Endothelial cell of umbilical vein (primary cell): ENCODE results near the gene PEX16. TPM values are rescaled to one million over a fixed set of nuclear protein-coding genes. Genes with fewer than 3 reads are reported as not detected.
A peak's percentile ranks its signal among the peaks of the same experiment; 100 is the strongest.

Experiments used
- BruUV-seq: library from RNA; stranded (reverse); fragments of 400-500 nt; replicated peaks from 2 replicates; lab custom pipeline; 2021; lab: Mats Ljungman, UMichigan
- CTCF ChIA-PET: fragments of 300-600, 350-600 bp; sonication (Branson Sonifier 250); formaldehyde crosslinking; loops from one replicate; lab custom pipeline; 2021; ENCODE audit warnings: antibody characterized with exemption, inconsistent platforms; lab: Charles Lee
- POLR2A ChIA-PET: fragments of 300-600, 350-600 bp; sonication (Branson Sonifier 250); formaldehyde crosslinking; loops from one replicate; lab custom pipeline; 2021; ENCODE audit warnings: antibody characterized with exemption, inconsistent platforms; lab: Charles Lee
- DNase-seq: peaks from one replicate; pipeline ENCODE4 v3.0.0-alpha.2; 2011; ENCODE audit warnings: low read depth, low spot score
- FAIRE-seq: peaks from 2 replicates; lab custom pipeline; 2011; peaks lifted over from hg19 to GRCh38; lab: Jason Lieb, UNC
- H2AFZ ChIP-seq: 2 replicates; pipeline ENCODE4 v1.6.0; 2012; ENCODE audit warnings: low read depth, low read length, control low read depth, inconsistent platforms
- H3K27ac ChIP-seq: 2 replicates; pipeline ENCODE4 v1.5.1; 2011; ENCODE audit warnings: low read depth, mild to moderate bottlenecking, control low read depth, low read length, moderate library complexity; ENCODE audit not compliant: insufficient read depth
- H3K27me3 ChIP-seq, 2 experiments: 2 replicates each; pipeline versions ENCODE4 v1.6.0 to v1.6.1; 2011; ENCODE audit warnings: low read length in 2 of 2, mixed read lengths in 1 of 2; ENCODE audit not compliant: control insufficient read depth in 2 of 2, insufficient read depth in 2 of 2
- H3K36me3 ChIP-seq, 2 experiments: 2 replicates in 1 of 2; 3 replicates in 1 of 2; pipeline ENCODE4 v1.5.1; 2011; ENCODE audit warnings: low read length in 2 of 2, mild to moderate bottlenecking in 1 of 2, moderate library complexity in 1 of 2; ENCODE audit not compliant: control insufficient read depth in 2 of 2, insufficient read depth in 2 of 2; ENCODE audit errors: extremely low read depth in 1 of 2
- H3K4me1 ChIP-seq: 3 replicates; pipeline ENCODE4 v1.5.1; 2011; ENCODE audit warnings: mild to moderate bottlenecking, low read length; ENCODE audit not compliant: control insufficient read depth, insufficient read depth; ENCODE audit errors: extremely low read depth
- H3K4me2 ChIP-seq: 2 replicates; pipeline ENCODE4 v1.6.1; 2011; ENCODE audit warnings: low read length, control low read depth, mixed read lengths; ENCODE audit not compliant: insufficient read depth
- H3K4me3 ChIP-seq, 3 experiments: fragments of 200-600 bp in 1 of 3; sonication (generic), shearing (Covaris generic) in 1 of 3; replicated peaks in 1 of 3; 2 replicates each; pipeline ENCODE4 v1.5.1; 2011 to 2016; ENCODE audit warnings: control low read depth in 3 of 3, low read length in 3 of 3, mild to moderate bottlenecking in 2 of 3, inconsistent platforms in 1 of 3, low read depth in 1 of 3, moderate library complexity in 1 of 3; ENCODE audit not compliant: insufficient read depth in 1 of 3
- H3K79me2 ChIP-seq: 2 replicates; pipeline ENCODE4 v1.6.0; 2012; ENCODE audit warnings: low read length, inconsistent platforms; ENCODE audit not compliant: control insufficient read depth, insufficient read depth
- H3K9ac ChIP-seq: replicated peaks from 2 replicates; pipeline ENCODE3; 2011; ENCODE audit warnings: low read length, control low read depth; ENCODE audit not compliant: insufficient read depth; ENCODE audit errors: extremely low read depth
- H3K9me1 ChIP-seq: replicated peaks from 3 replicates; pipeline ENCODE4 v1.6.0; 2011; ENCODE audit warnings: mild to moderate bottlenecking, low read length; ENCODE audit not compliant: control insufficient read depth, insufficient read depth; ENCODE audit errors: extremely low read depth
- H3K9me3 ChIP-seq: replicated peaks from 2 replicates; pipeline ENCODE4 v1.5.1; 2012; ENCODE audit warnings: low read length, inconsistent platforms; ENCODE audit not compliant: control insufficient read depth, insufficient read depth
- H4K20me1 ChIP-seq: replicated peaks from 2 replicates; pipeline ENCODE3; 2011; ENCODE audit warnings: mild to moderate bottlenecking, low read length; ENCODE audit not compliant: control insufficient read depth, insufficient read depth; ENCODE audit errors: extremely low read depth
- EZH2 ChIP-seq: IDR thresholded peaks from 2 replicates; pipeline ENCODE4 v1.6.1; 2012; ENCODE audit warnings: borderline replicate concordance, low read depth, mild to moderate bottlenecking, moderate library complexity, low read length, inconsistent platforms; ENCODE audit not compliant: severe bottlenecking
- FOS ChIP-seq: IDR thresholded peaks from 2 replicates; pipeline ENCODE4 v1.6.1; 2011; ENCODE audit warnings: mild to moderate bottlenecking, low read length, moderate library complexity, borderline replicate concordance; ENCODE audit not compliant: insufficient read depth
- GATA2 ChIP-seq: IDR thresholded peaks from 2 replicates; pipeline ENCODE4 v1.7.0; 2011; ENCODE audit warnings: low read depth, mild to moderate bottlenecking, moderate library complexity, mixed read lengths, low read length; ENCODE audit not compliant: insufficient read length, insufficient read depth
- JUN ChIP-seq: IDR thresholded peaks from 2 replicates; pipeline ENCODE4 v1.6.1; 2011; ENCODE audit warnings: borderline replicate concordance, low read depth; ENCODE audit not compliant: insufficient read length, insufficient read depth
- MYC ChIP-seq: IDR thresholded peaks from one replicate; pipeline ENCODE4 v1.6.1; 2011; ENCODE audit warnings: mild to moderate bottlenecking, low read depth, low read length
- POLR2A ChIP-seq: IDR thresholded peaks from 2 replicates; pipeline ENCODE4 v1.6.1; 2012; ENCODE audit warnings: low read depth, mild to moderate bottlenecking, control low read depth, low read length
- POLR2AphosphoS5 ChIP-seq: IDR thresholded peaks from 2 replicates; pipeline ENCODE4 v1.6.1; 2012; ENCODE audit warnings: low read depth, mild to moderate bottlenecking, control low read depth, low read length, moderate library complexity; ENCODE audit not compliant: insufficient read depth
- dilution Hi-C: fragments of 300-500 bp; cut with MboI; formaldehyde crosslinking; loops from one replicate; pipeline ENCODE4 v1.15.0; 2019; ENCODE audit warnings: low sequenced_read_pairs; ENCODE audit not compliant: extremely low pct_ligation_motif_present
- intact Hi-C: fragments of 100-400 bp; cut with micrococcal nuclease; formaldehyde crosslinking; loops from one replicate; pipeline ENCODE4 v1.10.0; 2022
- polyA plus RNA-seq, 4 experiments: library from polyadenylated mRNA; depleted of rRNA in 3 of 4; stranded (reverse) in 3 of 4; unstranded in 1 of 4; fragments of >200 nt; gene quantifications; 2 replicates each; pipeline versions ENCODE4 v1.2.1 to v1.2.3, GENCODE V29; 2011 to 2012; ENCODE audit warnings: missing spikeins in 1 of 4
- total RNA-seq: library from RNA; stranded (reverse); gene quantifications from 2 replicates; pipeline ENCODE4 v1.2.3, GENCODE V29; 2021
- TF ChIP-seq, protein P1 (sequence below), 2 donors: IDR thresholded peaks; 1 replicate in 1 of 2; 2 replicates in 1 of 2; pipeline ENCODE4 v1.5.1; 2011; ENCODE audit warnings: low read length in 2 of 2, mild to moderate bottlenecking in 2 of 2, moderate library complexity in 2 of 2, control low read depth in 1 of 2, inconsistent platforms in 1 of 2, low read depth in 1 of 2; ENCODE audit not compliant: insufficient read depth in 1 of 2; ENCODE audit errors: extremely low read depth in 1 of 2
- TF ChIP-seq, protein P2 (sequence below): IDR thresholded peaks from 2 replicates; pipeline ENCODE4 v1.6.1; 2011; ENCODE audit not compliant: insufficient read depth, insufficient read length

PEX16 gene
- total and polyA plus RNA-seq, 2 donors (not counting 3 experiments of a cell fraction or from before 2014, with no cell fraction given) = 27.4 to 32.2 TPM

DNA sequence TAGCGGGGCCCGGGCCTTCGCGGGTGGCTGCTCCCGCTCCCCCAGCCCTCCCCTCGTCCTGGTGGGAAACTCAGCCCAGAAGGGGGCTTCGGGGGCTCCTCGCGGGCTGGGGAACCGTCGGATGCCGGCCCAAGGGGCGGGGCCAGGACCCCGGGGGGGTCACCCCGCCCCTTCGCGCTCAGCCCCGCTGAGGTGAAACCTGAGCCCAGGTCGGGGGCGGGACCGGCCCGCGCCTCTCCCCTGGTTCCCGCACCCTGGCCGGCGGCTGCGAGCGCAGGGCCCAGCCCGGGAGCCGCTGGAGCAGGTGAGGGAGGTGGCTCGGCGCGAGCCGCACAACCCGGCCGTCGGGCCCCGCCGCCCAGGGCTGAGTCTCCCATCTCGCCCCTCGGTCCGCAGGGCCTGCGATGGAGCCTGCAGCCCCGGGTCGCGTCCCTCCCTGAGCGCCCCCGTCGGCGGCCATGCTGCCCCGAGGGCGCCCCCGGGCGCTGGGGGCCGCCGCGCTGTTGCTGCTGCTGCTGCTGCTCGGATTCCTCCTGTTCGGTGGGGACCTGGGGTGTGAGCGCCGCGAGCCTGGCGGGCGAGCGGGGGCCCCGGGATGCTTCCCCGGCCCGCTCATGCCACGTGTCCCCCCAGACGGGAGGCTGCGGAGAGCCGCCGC is 4.9 kb upstream of the PEX16 start, which contains the start of gene LARGE2:
Gene LARGE2, plus strand, starts transcription at position 232 of the 658 bp plus-strand sequence. Its CDS starts 227 bp downstream, at position 459.
- Histone ChIP-seq H2AFZ (no peak within 1 kb of the TSS), H3K4me1 (peaks cover 3% of the 10 kb centered on the region), H3K36me3 (no peaks in the 10 kb centered on the region), H3K4me3 (no peak within 1 kb of the TSS), H3K4me2 (no peak within 1 kb of the TSS), H4K20me1 (no peaks in the 10 kb centered on the region), H3K79me2 (no peaks in the 10 kb centered on the region), H3K9ac (no peak within 1 kb of the TSS), H3K27ac (no peak within 1 kb of the TSS), H3K9me1 (no peaks in the 10 kb centered on the region), H3K27me3 (peaks cover 13 to 30% of the 10 kb centered on the region in 2 experiments), H3K9me3 (no peaks in the 10 kb centered on the region)
- CTCF ChIA-PET = interaction anchor here (0.6 to 1.3 kb wide), 2 partner anchors 42 to 84 kb away, joined by 3 to 7 read pairs; no protein-coding TSS in a partner anchor
- dilution Hi-C loops (no loop called here), intact Hi-C loops (no loop called here)
- FAIRE-seq (no peak), DNase-seq (no peak)
- POLR2A ChIA-PET = no interaction called here
- TF ChIP-seq EZH2 = peak; percentile 96
- TF ChIP-seq POLR2A = no peak
- BruUV-seq = no TSS peak

DNA sequence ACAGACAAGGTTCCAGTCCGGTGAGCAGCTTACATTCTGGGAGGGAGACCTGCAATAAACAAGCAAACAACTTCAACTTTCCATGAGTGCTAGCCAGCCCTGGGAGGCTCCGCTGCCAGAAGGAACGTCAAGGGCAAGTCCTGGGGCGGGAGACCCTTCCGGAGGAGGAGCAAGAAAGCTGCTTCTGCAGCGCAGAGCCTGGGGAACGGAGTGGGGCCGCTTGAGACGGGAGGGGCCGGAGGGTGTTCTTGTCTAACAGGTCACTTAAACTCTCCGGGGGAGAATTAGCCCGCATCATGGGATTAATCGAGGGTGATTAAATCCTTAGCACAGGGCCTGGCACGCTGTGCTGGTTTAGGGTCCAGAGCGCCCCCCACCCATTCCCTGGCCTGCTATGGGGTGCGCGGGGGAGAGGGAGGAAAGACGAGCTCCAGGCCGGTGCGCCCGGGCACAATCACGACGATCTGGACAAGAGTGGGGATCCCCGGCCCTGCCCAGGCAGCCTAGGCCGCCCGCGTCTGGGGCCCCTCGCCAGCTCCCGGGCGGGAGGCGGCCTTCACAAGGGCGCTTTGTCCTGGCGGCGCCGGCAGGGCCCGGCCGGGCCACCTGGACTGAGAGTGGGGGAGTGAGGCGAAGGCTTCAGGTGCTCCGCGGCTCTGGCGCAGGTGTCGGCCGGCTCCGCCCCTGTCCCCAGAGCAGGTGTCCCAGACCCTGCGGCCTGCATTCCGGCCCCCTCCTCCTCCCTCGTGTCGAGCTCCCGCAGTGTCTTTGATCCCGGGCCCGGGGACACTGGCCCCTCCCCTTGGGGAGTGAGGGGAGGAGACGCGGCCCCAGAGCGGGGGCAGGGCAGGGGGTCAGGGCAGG is 4.1 kb upstream of the PEX16 start:
- H2AFZ ChIP-seq = no peak overlapping the region
- peaks cover 9% of the 10 kb centered on the region for H3K4me1 ChIP-seq
- POLR2A ChIA-PET = no interaction called here
- no peak overlapping the region for H3K4me3 ChIP-seq
- H3K4me2 ChIP-seq = no peak overlapping the region
- no peak overlapping the region for H3K9ac ChIP-seq
- peaks cover 7% of the 10 kb centered on the region for H3K79me2 ChIP-seq
- H4K20me1 ChIP-seq = no peaks in the 10 kb centered on the region
- H3K9me3 ChIP-seq = no peaks in the 10 kb centered on the region
- no peak for TF ChIP-seq JUN
- TF ChIP-seq, protein P1, sequence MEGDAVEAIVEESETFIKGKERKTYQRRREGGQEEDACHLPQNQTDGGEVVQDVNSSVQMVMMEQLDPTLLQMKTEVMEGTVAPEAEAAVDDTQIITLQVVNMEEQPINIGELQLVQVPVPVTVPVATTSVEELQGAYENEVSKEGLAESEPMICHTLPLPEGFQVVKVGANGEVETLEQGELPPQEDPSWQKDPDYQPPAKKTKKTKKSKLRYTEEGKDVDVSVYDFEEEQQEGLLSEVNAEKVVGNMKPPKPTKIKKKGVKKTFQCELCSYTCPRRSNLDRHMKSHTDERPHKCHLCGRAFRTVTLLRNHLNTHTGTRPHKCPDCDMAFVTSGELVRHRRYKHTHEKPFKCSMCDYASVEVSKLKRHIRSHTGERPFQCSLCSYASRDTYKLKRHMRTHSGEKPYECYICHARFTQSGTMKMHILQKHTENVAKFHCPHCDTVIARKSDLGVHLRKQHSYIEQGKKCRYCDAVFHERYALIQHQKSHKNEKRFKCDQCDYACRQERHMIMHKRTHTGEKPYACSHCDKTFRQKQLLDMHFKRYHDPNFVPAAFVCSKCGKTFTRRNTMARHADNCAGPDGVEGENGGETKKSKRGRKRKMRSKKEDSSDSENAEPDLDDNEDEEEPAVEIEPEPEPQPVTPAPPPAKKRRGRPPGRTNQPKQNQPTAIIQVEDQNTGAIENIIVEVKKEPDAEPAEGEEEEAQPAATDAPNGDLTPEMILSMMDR (IDR thresholded peaks at IDR 0.05; ENCODE audit: extremely low read depth in 1 of 2, insufficient read depth in 1 of 2, low read depth in 1 of 2, low read length in 2 of 2) = no peak
- no peak for TF ChIP-seq EZH2
- TF ChIP-seq MYC = no peak
- TF ChIP-seq POLR2A = no peak
- TF ChIP-seq, protein P2, sequence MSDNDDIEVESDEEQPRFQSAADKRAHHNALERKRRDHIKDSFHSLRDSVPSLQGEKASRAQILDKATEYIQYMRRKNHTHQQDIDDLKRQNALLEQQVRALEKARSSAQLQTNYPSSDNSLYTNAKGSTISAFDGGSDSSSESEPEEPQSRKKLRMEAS = no peak
- TF ChIP-seq FOS = no peak
- no peak for TF ChIP-seq POLR2AphosphoS5
- no peak for TF ChIP-seq GATA2
- H3K9me1 ChIP-seq = no peaks in the 10 kb centered on the region
- peaks cover 13 to 30% of the 10 kb centered on the region in 2 experiments for H3K27me3 ChIP-seq
- no peaks in the 10 kb centered on the region for H3K36me3 ChIP-seq
- no peak overlapping the region for H3K27ac ChIP-seq
- CTCF ChIA-PET = interaction anchor here (1.1 kb wide), 1 partner anchor 43 kb away, joined by 3 read pairs; no protein-coding TSS in a partner anchor
- DNase-seq (no peak), FAIRE-seq (no peak)
- no TSS peak for BruUV-seq
- intact Hi-C loops (no loop called here), dilution Hi-C loops (no loop called here)
